ENCODE measurements around the gene ZBTB39.

GRCh38 chr12:57027805-57028153, 21.4 kb upstream of the ZBTB39 start:
- TF ChIP-seq EZH2phosphoT487 (IDR thresholded peaks at IDR 0.05; ENCODE audit: borderline replicate concordance, low read depth) (no peak), CTCF (IDR thresholded peaks at IDR 0.05) (no peak), JUND (IDR thresholded peaks at IDR 0.05) (no peak), YY1 (IDR thresholded peaks at IDR 0.05; ENCODE audit: low read depth) (no peak), TAF1 (IDR thresholded peaks at IDR 0.05; ENCODE audit: borderline replicate concordance, low read depth, low read length) (no peak), RAD21 (IDR thresholded peaks at IDR 0.05; ENCODE audit: low read length) (no peak), TCF12 (IDR thresholded peaks at IDR 0.05) (no peak), EP300 (IDR thresholded peaks at IDR 0.05; ENCODE audit: borderline replicate concordance in 1 of 2, low read depth in 1 of 2, low read length in 1 of 2) (no peak), FOXM1 (IDR thresholded peaks at IDR 0.05; ENCODE audit: low read depth) (no peak), SMC3 (IDR thresholded peaks at IDR 0.05; ENCODE audit: low read depth, low read length) (no peak)

Data from SK-N-SH (cell line).